Smooth muscle cell (in vitro differentiated cells): ENCODE data around the gene PTPN2. TPM values are rescaled to one million over a fixed set of nuclear protein-coding genes. Genes with fewer than 3 reads are reported as not detected.

Experiments used
- DNase-seq: peaks from one replicate; lab custom pipeline; 2025; ENCODE audit not compliant: unreplicated experiment; lab: John Stamatoyannopoulos, UW
- H2AFZ ChIP-seq: fragments of 200-600 bp; sonication (generic); 2 replicates; pipeline ENCODE4 v1.6.0; 2016; ENCODE audit warnings: antibody characterized with exemption, low read depth, mild to moderate bottlenecking
- H3F3A ChIP-seq: fragments of 200-600 bp; sonication (generic); 2 replicates; pipeline ENCODE4 v1.6.0; 2017; ENCODE audit warnings: antibody characterized with exemption, low read depth
- H3K27ac ChIP-seq: fragments of 200-600 bp; sonication (generic); 2 replicates; pipeline ENCODE4 v1.5.1; 2016; ENCODE audit warnings: low read depth, mild to moderate bottlenecking
- H3K27me3 ChIP-seq: fragments of 200-600 bp; sonication (generic); 2 replicates; pipeline ENCODE4 v1.6.1; 2016; ENCODE audit warnings: low read depth, mild to moderate bottlenecking
- H3K36me3 ChIP-seq: fragments of 200-600 bp; sonication (generic); 2 replicates; pipeline ENCODE4 v1.5.1; 2016; ENCODE audit warnings: low read depth
- H3K4me1 ChIP-seq: fragments of 200-600 bp; sonication (generic); 2 replicates; pipeline ENCODE4 v1.5.1; 2016; ENCODE audit warnings: low read depth
- H3K4me2 ChIP-seq: fragments of 200-600 bp; sonication (generic); 2 replicates; pipeline ENCODE4 v1.6.0; 2016; ENCODE audit warnings: mild to moderate bottlenecking
- H3K4me3 ChIP-seq: fragments of 200-600 bp; sonication (generic); 2 replicates; pipeline ENCODE4 v1.5.1; 2016; ENCODE audit warnings: mild to moderate bottlenecking
- H3K79me2 ChIP-seq: fragments of 200-600 bp; sonication (generic); 2 replicates; pipeline ENCODE4 v1.6.0; 2016; ENCODE audit warnings: low read depth, mild to moderate bottlenecking
- H3K9ac ChIP-seq: fragments of 200-600 bp; sonication (generic); 2 replicates; pipeline ENCODE4 v1.6.0; 2016; ENCODE audit warnings: low read depth
- H3K9me3 ChIP-seq: fragments of 200-600 bp; sonication (generic); replicated peaks from 2 replicates; pipeline ENCODE4 v1.5.1; 2016; ENCODE audit warnings: low read depth
- H4K20me1 ChIP-seq: fragments of 200-600 bp; sonication (generic); 2 replicates; pipeline ENCODE4 v1.6.0; 2016; ENCODE audit warnings: low read depth
- WGBS: methylation state at CpG from one replicate; pipeline ENCODE4 v1.1.7; 2016; ENCODE audit warnings: low lambda C conversion rate; 5-methylcytosine and 5-hydroxymethylcytosine counted together
- polyA plus RNA-seq: library from polyadenylated mRNA; unstranded; fragments of >200 nt; fragmentation: Nextera tagmentation; extraction: Ambion mirVana; gene quantifications from 2 replicates; pipeline ENCODE4 v1.2.1, GENCODE V29; 2016
- total RNA-seq: library from RNA; depleted of rRNA; stranded (reverse); fragments of >200 nt; gene quantifications from 2 replicates; pipeline ENCODE4 v1.2.3, GENCODE V29; 2014
- TF ChIP-seq, protein P1 (sequence below): fragments of 200-600 bp; sonication (generic); IDR thresholded peaks from 2 replicates; pipeline ENCODE4 v1.5.1; 2017; ENCODE audit warnings: borderline replicate concordance, mild to moderate bottlenecking, antibody characterized with exemption; ENCODE audit not compliant: insufficient read depth, poor library complexity, severe bottlenecking

The PTPN2 gene
- total and polyA plus RNA-seq, 2 experiments from 2014 or later = 17.1 to 48.7 TPM

DNA sequence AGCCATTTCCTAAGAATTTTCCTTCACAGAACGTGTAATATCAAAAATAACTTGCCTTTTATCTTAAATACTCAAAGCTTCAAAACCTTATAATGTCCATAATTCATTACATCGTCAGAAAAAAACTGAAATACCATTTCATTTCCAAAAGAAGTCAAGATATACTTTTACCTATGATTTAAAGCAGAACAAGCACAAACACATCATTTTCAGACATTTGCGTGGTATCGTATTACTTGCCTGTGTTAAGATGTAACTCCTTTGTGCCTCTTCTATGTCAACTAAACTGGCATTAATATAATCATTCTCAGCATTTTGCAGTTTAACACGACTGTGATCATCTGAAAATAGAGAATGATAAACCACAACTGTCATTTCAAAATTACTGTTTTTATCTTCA lies 47.5 kb downstream of the PTPN2 start:
- no peak overlapping the region for H3K27ac ChIP-seq
- H3K9me3 ChIP-seq = no peaks in the 10 kb centered on the region
- no peaks in the 10 kb centered on the region for H3F3A ChIP-seq
- TF ChIP-seq, protein P1, sequence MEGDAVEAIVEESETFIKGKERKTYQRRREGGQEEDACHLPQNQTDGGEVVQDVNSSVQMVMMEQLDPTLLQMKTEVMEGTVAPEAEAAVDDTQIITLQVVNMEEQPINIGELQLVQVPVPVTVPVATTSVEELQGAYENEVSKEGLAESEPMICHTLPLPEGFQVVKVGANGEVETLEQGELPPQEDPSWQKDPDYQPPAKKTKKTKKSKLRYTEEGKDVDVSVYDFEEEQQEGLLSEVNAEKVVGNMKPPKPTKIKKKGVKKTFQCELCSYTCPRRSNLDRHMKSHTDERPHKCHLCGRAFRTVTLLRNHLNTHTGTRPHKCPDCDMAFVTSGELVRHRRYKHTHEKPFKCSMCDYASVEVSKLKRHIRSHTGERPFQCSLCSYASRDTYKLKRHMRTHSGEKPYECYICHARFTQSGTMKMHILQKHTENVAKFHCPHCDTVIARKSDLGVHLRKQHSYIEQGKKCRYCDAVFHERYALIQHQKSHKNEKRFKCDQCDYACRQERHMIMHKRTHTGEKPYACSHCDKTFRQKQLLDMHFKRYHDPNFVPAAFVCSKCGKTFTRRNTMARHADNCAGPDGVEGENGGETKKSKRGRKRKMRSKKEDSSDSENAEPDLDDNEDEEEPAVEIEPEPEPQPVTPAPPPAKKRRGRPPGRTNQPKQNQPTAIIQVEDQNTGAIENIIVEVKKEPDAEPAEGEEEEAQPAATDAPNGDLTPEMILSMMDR = no peak
- H3K4me3 ChIP-seq = no peak overlapping the region
- peaks cover 14% of the 10 kb centered on the region for H3K79me2 ChIP-seq
- DNase-seq = no peak
- peaks cover 13% of the 10 kb centered on the region for H4K20me1 ChIP-seq
- WGBS = 93% methylated on average over 5 of the region's 5 CpGs
- H3K4me1 ChIP-seq = peaks cover 10% of the 10 kb centered on the region
- H3K36me3 ChIP-seq = no peaks in the 10 kb centered on the region
- no peaks in the 10 kb centered on the region for H3K27me3 ChIP-seq
- no peak overlapping the region for H3K9ac ChIP-seq
- no peak overlapping the region for H3K4me2 ChIP-seq
- no peak overlapping the region for H2AFZ ChIP-seq

DNA sequence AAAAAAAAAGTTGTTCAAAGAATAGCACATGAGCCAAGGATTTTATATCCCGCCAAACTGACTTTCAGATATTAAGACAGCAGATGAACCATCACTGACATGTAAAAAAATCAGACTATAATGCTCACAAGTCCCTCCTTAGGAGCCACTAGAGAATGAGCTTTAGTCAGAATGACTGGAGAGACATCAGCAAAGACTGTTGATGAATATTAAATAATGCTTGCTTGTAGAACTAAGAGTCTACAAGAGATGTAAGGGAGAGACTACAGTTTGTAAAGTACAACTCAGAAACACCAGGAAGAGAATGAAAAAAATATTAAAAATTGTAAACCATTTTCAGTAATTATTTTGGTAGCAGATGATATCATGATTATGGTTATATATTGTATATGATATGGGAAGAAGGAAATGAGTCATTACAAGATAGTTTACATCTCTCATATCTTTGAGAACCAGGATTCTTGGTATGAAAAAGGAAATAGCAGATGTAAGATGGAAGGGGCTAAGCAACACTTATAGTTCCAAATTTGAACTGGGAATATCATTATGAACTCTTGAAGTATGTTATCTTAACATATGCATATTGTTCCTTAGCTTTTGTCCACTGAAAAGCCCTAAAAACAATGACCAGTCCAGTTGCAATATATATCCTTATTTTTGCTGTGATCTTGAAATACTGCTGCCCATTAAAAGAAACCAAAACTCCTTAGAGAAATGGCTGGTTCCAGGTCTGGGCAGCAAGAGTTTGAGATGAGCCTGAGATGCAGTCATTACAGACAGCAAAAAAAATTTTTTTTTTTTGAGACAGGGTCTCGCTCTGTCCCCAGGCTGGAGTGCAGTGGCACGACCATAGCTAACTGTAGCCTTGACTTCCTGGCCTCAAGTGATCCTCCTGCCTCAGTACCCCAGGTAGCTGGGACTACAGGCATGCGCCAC lies 55.7 kb downstream of the PTPN2 start:
- WGBS = 93% methylated on average over 4 of the region's 4 CpGs

DNA sequence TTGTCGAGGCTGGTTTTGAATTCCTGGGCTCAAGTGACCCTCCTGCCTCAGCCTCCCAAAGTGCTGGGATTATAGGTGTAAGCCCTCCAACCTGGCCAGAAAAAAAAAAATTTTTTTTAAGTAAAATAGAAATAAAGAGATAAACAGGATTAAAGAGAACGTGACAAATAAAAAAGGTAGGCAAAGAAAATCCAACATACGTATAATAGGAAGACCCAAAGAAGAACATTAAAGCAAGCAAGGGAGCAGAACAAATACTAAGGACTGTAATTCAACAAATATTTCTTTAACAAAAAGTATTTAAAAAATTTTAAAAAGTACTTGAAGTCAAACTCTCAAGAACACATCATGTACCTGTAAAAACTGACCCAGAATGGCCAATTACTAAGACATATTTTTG lies 56.4 kb downstream of the PTPN2 start:
- DNase-seq = no peak
- 100% methylated on average over 3 of the region's 3 CpGs for WGBS
- Histone ChIP-seq H3K79me2 (no peaks in the 10 kb centered on the region), H3K4me2 (no peak overlapping the region), H3F3A (no peaks in the 10 kb centered on the region), H3K4me3 (no peak overlapping the region), H4K20me1 (no peaks in the 10 kb centered on the region), H3K36me3 (peaks cover 19% of the 10 kb centered on the region), H3K9me3 (peaks cover 18% of the 10 kb centered on the region), H3K27ac (no peak overlapping the region), H2AFZ (no peak overlapping the region), H3K4me1 (no peaks in the 10 kb centered on the region), H3K27me3 (no peaks in the 10 kb centered on the region), H3K9ac (no peak overlapping the region)
- TF ChIP-seq, protein P1 = no peak

More for the DNA sequence above, 55.7 kb downstream of the PTPN2 start:
- no peak overlapping the region for H3K27ac ChIP-seq
- H3K4me3 ChIP-seq = no peak overlapping the region
- TF ChIP-seq, protein P1 = no peak
- peaks cover 18% of the 10 kb centered on the region for H3K9me3 ChIP-seq
- H3F3A ChIP-seq = no peaks in the 10 kb centered on the region
- H4K20me1 ChIP-seq = no peaks in the 10 kb centered on the region
- peaks cover 19% of the 10 kb centered on the region for H3K36me3 ChIP-seq
- no peak overlapping the region for H3K4me2 ChIP-seq
- DNase-seq = no peak
- no peak overlapping the region for H3K9ac ChIP-seq
- H3K27me3 ChIP-seq = no peaks in the 10 kb centered on the region
- no peak overlapping the region for H2AFZ ChIP-seq
- H3K79me2 ChIP-seq = no peaks in the 10 kb centered on the region
- no peaks in the 10 kb centered on the region for H3K4me1 ChIP-seq

DNA sequence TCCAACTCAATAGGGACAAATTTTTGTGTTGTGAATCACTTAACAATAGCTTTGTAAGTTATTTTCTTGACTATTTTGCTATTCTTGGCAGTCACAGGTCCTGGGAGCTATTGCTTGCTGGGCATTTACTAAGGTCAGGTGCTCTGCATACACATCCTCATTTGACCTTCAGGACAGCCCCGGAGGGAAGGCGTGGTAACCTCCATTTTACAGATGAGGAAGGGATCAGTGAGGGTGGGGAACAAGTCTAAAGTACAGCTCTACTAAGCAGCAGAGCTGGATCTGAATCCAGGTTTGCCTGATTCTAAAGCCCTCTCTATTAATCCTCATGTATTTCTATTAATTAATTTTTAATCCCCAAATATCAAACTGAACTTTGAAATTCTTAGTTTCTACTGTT lies 58.8 kb downstream of the PTPN2 start:
- no peak overlapping the region for H3K9ac ChIP-seq
- H3K27me3 ChIP-seq = no peaks in the 10 kb centered on the region
- no peak overlapping the region for H2AFZ ChIP-seq
- no peak for DNase-seq
- TF ChIP-seq, protein P1 = no peak
- no peak overlapping the region for H3K27ac ChIP-seq
- no peaks in the 10 kb centered on the region for H3K4me1 ChIP-seq
- no peaks in the 10 kb centered on the region for H3K79me2 ChIP-seq
- no peaks in the 10 kb centered on the region for H4K20me1 ChIP-seq
- H3F3A ChIP-seq = no peaks in the 10 kb centered on the region
- H3K36me3 ChIP-seq = peaks cover 19% of the 10 kb centered on the region
- H3K4me2 ChIP-seq = no peak overlapping the region
- 100% methylated on average over 2 of the region's 2 CpGs for WGBS
- no peak overlapping the region for H3K4me3 ChIP-seq
- peaks cover 18% of the 10 kb centered on the region for H3K9me3 ChIP-seq
